GM23338 (cell line): ENCODE results near the gene LHX4. TPM values are rescaled to one million over a fixed set of nuclear protein-coding genes. Genes with fewer than 3 reads are reported as not detected.

Source experiments
- ATAC-seq: fragments of 200-7000 bp; cut with Tn5 transposase; 3 replicates; pipeline ENCODE4 v1.9.1; 2020
- DNase-seq: peaks from one replicate; pipeline ENCODE4 v3.0.0-alpha.2; 2015; ENCODE audit warnings: low spot score
- H2AFZ ChIP-seq: fragments of 200-600 bp; sonication (generic); 2 replicates; pipeline ENCODE4 v1.8.0; 2016; ENCODE audit warnings: antibody characterized with exemption, mild to moderate bottlenecking, moderate library complexity
- H3F3A ChIP-seq: fragments of 200-600 bp; sonication (generic); replicated peaks from 2 replicates; pipeline ENCODE4 v1.8.0; 2017; ENCODE audit warnings: antibody characterized with exemption, mixed run types, low read depth
- H3K27ac ChIP-seq: fragments of 200-600 bp; sonication (generic); 2 replicates; pipeline ENCODE4 v1.6.1; 2016; ENCODE audit warnings: low read depth
- H3K27me3 ChIP-seq: fragments of 200-600 bp; sonication (generic); 2 replicates; pipeline ENCODE4 v1.8.0; 2016; ENCODE audit warnings: mild to moderate bottlenecking, mixed run types, moderate library complexity; ENCODE audit not compliant: insufficient read depth
- H3K36me3 ChIP-seq: fragments of 200-600 bp; sonication (generic); 2 replicates; pipeline ENCODE4 v1.8.0; 2016; ENCODE audit warnings: mild to moderate bottlenecking; ENCODE audit not compliant: insufficient read depth
- H3K4me1 ChIP-seq: fragments of 200-600 bp; sonication (generic); 2 replicates; pipeline ENCODE4 v1.8.0; 2016; ENCODE audit warnings: mild to moderate bottlenecking, moderate library complexity; ENCODE audit not compliant: insufficient read depth
- H3K4me2 ChIP-seq: fragments of 200-600 bp; sonication (generic); 2 replicates; pipeline ENCODE4 v1.7.1; 2017; ENCODE audit warnings: mixed run types
- H3K4me3 ChIP-seq: fragments of 200-600 bp; sonication (generic); 2 replicates; pipeline ENCODE4 v1.6.1; 2016; ENCODE audit warnings: mixed run types
- H3K79me2 ChIP-seq: fragments of 200-600 bp; sonication (generic); replicated peaks from 2 replicates; pipeline ENCODE4 v1.8.0; 2017; ENCODE audit warnings: mild to moderate bottlenecking; ENCODE audit not compliant: insufficient read depth
- H3K9me2 ChIP-seq: fragments of 200-600 bp; sonication (generic); 2 replicates; pipeline ENCODE4 v1.8.0; 2017; ENCODE audit not compliant: insufficient read depth
- H4K20me1 ChIP-seq: fragments of 200-600 bp; sonication (generic); replicated peaks from 2 replicates; pipeline ENCODE4 v1.8.0; 2017; ENCODE audit warnings: mild to moderate bottlenecking; ENCODE audit not compliant: insufficient read depth
- H3K27ac Mint-ChIP-seq: 2 replicates; pipeline ENCODE4 v1.8.0; 2020; ENCODE audit warnings: inconsistent platforms, mild to moderate bottlenecking, moderate library complexity, mixed read lengths
- H3K27me3 Mint-ChIP-seq: 3 replicates; pipeline ENCODE4 v1.8.0; 2022; ENCODE audit warnings: low read depth, mild to moderate bottlenecking, moderate library complexity, mixed read lengths, inconsistent platforms; ENCODE audit not compliant: insufficient read depth, poor library complexity
- H3K36me3 Mint-ChIP-seq: 3 replicates; pipeline ENCODE4 v1.8.0; 2021; ENCODE audit warnings: low read depth, mild to moderate bottlenecking, inconsistent platforms, moderate library complexity, mixed read lengths
- H3K4me1 Mint-ChIP-seq: 3 replicates; pipeline ENCODE4 v1.8.0; 2020; ENCODE audit warnings: mild to moderate bottlenecking, inconsistent platforms, mixed read lengths
- H3K4me3 Mint-ChIP-seq: 3 replicates; pipeline ENCODE4 v1.8.0; 2021; ENCODE audit warnings: moderate library complexity, mild to moderate bottlenecking, inconsistent platforms, mixed read lengths
- H3K9me3 Mint-ChIP-seq: 3 replicates; pipeline ENCODE4 v1.8.0; 2020; ENCODE audit warnings: moderate library complexity, mild to moderate bottlenecking, inconsistent platforms, mixed read lengths
- CREB1 ChIP-seq: fragments of 250-450 bp; sonication (Bioruptor Pico); IDR thresholded peaks from 2 replicates; pipeline ENCODE4 v1.5.0; 2020; ENCODE audit warnings: low read depth, mild to moderate bottlenecking, moderate library complexity
- CTCF ChIP-seq, 2 experiments: fragments of 200-600 bp in 1 of 2; sonication (generic) in 1 of 2; conservative IDR thresholded peaks; 2 replicates each; pipeline versions ENCODE4 v1.5.1 to v1.6.1; 2016 to 2017; ENCODE audit warnings: antibody characterized with exemption in 2 of 2, low read depth in 2 of 2, mild to moderate bottlenecking in 2 of 2, moderate library complexity in 1 of 2
- NANOG ChIP-seq: IDR thresholded peaks from 2 replicates; pipeline ENCODE4 v1.6.1; 2016; ENCODE audit warnings: antibody characterized with exemption, borderline replicate concordance
- POLR2AphosphoS5 ChIP-seq: IDR thresholded peaks from 2 replicates; pipeline ENCODE4 v1.6.1; 2016; ENCODE audit warnings: antibody characterized with exemption, low read depth
- STAT1 ChIP-seq: IDR thresholded peaks from one replicate; pipeline ENCODE4 v1.6.1; 2016; ENCODE audit warnings: antibody characterized with exemption; ENCODE audit not compliant: unreplicated experiment
- ZNF114 ChIP-seq: fragments of 250-450 bp; sonication (Bioruptor Pico); IDR thresholded peaks from 2 replicates; pipeline ENCODE4 v1.5.0; 2020; ENCODE audit warnings: mild to moderate bottlenecking, moderate library complexity
- polyA plus RNA-seq: library from polyadenylated mRNA; unstranded; fragments of >200 nt; fragmentation: Nextera tagmentation; extraction: Ambion mirVana; gene quantifications from 2 replicates; pipeline ENCODE4 v1.2.1, GENCODE V29; 2016
- total RNA-seq: library from RNA; depleted of rRNA; stranded (reverse); fragments of >200 nt; shearing (Covaris generic); gene quantifications from 2 replicates; pipeline ENCODE4 v1.2.3, GENCODE V29; 2014
- TF ChIP-seq, protein P1 (sequence below): IDR thresholded peaks from one replicate; pipeline ENCODE4 v1.6.1; 2018; ENCODE audit warnings: antibody characterized with exemption; ENCODE audit not compliant: unreplicated experiment

Gene LHX4
- total and polyA plus RNA-seq, 2 experiments from 2014 or later, result 1.4 to 2.5 TPM

GRCh38 chr1:180268556-180269075 is 38.6 kb downstream of the LHX4 start:
- DNase-seq (peak; percentile 57), ATAC-seq (peak; percentile 58)
- peaks cover 27% of the 10 kb centered on the region for H3K27me3 Mint-ChIP-seq
- H3K4me3 ChIP-seq, result no peak overlapping the region
- peaks cover 11% of the 10 kb centered on the region for H3F3A ChIP-seq
- TF ChIP-seq, protein P1, sequence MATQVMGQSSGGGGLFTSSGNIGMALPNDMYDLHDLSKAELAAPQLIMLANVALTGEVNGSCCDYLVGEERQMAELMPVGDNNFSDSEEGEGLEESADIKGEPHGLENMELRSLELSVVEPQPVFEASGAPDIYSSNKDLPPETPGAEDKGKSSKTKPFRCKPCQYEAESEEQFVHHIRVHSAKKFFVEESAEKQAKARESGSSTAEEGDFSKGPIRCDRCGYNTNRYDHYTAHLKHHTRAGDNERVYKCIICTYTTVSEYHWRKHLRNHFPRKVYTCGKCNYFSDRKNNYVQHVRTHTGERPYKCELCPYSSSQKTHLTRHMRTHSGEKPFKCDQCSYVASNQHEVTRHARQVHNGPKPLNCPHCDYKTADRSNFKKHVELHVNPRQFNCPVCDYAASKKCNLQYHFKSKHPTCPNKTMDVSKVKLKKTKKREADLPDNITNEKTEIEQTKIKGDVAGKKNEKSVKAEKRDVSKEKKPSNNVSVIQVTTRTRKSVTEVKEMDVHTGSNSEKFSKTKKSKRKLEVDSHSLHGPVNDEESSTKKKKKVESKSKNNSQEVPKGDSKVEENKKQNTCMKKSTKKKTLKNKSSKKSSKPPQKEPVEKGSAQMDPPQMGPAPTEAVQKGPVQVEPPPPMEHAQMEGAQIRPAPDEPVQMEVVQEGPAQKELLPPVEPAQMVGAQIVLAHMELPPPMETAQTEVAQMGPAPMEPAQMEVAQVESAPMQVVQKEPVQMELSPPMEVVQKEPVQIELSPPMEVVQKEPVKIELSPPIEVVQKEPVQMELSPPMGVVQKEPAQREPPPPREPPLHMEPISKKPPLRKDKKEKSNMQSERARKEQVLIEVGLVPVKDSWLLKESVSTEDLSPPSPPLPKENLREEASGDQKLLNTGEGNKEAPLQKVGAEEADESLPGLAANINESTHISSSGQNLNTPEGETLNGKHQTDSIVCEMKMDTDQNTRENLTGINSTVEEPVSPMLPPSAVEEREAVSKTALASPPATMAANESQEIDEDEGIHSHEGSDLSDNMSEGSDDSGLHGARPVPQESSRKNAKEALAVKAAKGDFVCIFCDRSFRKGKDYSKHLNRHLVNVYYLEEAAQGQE, result no peak
- TF ChIP-seq CREB1 (CRISPR knock-in tag) (no peak), POLR2AphosphoS5 (no peak)
- no peaks in the 10 kb centered on the region; the same call in 1 of the 2 replicates for H3K9me2 ChIP-seq
- H4K20me1 ChIP-seq, result no peaks in the 10 kb centered on the region
- no peaks in the 10 kb centered on the region for H3K36me3 ChIP-seq
- peak overlapping the region; percentile 45 for H3K27ac Mint-ChIP-seq
- H2AFZ ChIP-seq, result no peak overlapping the region
- H3K9me3 Mint-ChIP-seq, result no peaks in the 10 kb centered on the region; the same call in 2 of the 3 replicates
- no peaks in the 10 kb centered on the region for H3K27me3 ChIP-seq
- peaks cover 8% of the 10 kb centered on the region; the same call in 2 of the 3 replicates for H3K36me3 Mint-ChIP-seq
- H3K4me2 ChIP-seq, result peak overlapping the region; percentile 24
- peaks cover 72% of the 10 kb centered on the region for H3K4me1 Mint-ChIP-seq
- peak overlapping the region; percentile 9; the same call in 2 of the 3 replicates for H3K4me3 Mint-ChIP-seq
- no peaks in the 10 kb centered on the region for H3K79me2 ChIP-seq
- peak overlapping the region; percentile 53; the same call in 1 of the 2 replicates for H3K27ac ChIP-seq
- peaks cover 38% of the 10 kb centered on the region for H3K4me1 ChIP-seq

- Histone ChIP-seq H3K36me3 (no peaks in the 10 kb centered on the region), H3K27me3 (no peaks in the 10 kb centered on the region), H3K4me1 (peaks cover 32% of the 10 kb centered on the region), H3K79me2 (no peaks in the 10 kb centered on the region), H2AFZ (no peak overlapping the region), H3K27ac (peak overlapping the region; percentile 57), H3K9me2 (no peaks in the 10 kb centered on the region; the same call in 1 of the 2 replicates), H3K4me3 (no peak overlapping the region), H3K4me2 (no peak overlapping the region; the same call in 1 of the 2 replicates), H4K20me1 (no peaks in the 10 kb centered on the region), H3F3A (peaks cover 11% of the 10 kb centered on the region)
- peaks cover 65% of the 10 kb centered on the region for H3K4me1 Mint-ChIP-seq
- DNase-seq, result peak; percentile 85
- H3K27me3 Mint-ChIP-seq, result peaks cover 23% of the 10 kb centered on the region
- H3K9me3 Mint-ChIP-seq, result peaks cover under 1% of the 10 kb centered on the region; the same call in 2 of the 3 replicates
- no peak overlapping the region for H3K4me3 Mint-ChIP-seq
- peaks cover 21% of the 10 kb centered on the region for H3K36me3 Mint-ChIP-seq
- ATAC-seq, result peak; percentile 81
- peak overlapping the region; percentile 71 for H3K27ac Mint-ChIP-seq
- TF ChIP-seq STAT1 (no peak), ZNF114 (no peak), CTCF (conservative IDR thresholded peaks at IDR 0.05; ENCODE audit: low read depth in 2 of 2) (peak; percentile 53 to 66), POLR2AphosphoS5 (no peak), NANOG (0 out of 2 replicates have a peak, but pooled peaks have one; percentile 5)
- TF ChIP-seq, protein P1, result no peak
Observed at GRCh38 chr1:180269645-180270529, 39.8 kb downstream of the LHX4 start.
